Measurements from ENCODE around the gene NET1.
"Not testable (repeated sequence)": the region's sequence is repeated elsewhere in the genome, so short reads cannot be mapped to it uniquely, and the experiment has no call there.

NET1 gene

DNA sequence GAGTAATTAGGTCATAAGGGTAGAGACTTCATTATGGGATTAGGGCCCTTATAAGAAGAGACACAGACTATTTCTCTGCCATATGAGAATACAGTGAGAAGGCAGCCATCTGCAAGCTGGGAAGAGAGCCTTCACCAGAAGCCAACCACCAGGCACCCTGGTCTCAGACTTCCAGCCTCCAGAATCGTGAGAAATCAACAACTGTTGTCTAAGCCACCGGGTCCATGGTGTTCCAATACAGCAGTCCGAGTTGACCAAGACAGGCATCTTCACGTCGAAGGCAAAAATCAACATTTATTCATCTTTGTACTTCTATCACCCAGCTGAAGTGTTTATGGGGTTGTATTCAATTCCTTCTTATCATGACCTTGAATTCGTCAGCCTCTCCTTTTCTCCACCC lies 13.0 kb upstream of the NET1 start:
- no peak for TF ChIP-seq SUZ12 (IDR thresholded peaks at IDR 0.05; ENCODE audit: extremely low read depth, insufficient read depth, insufficient read length)
- no peak for TF ChIP-seq ZNF274 (IDR thresholded peaks at IDR 0.05; ENCODE audit: low read depth, low read length)
- no peak for TF ChIP-seq YY1 (IDR thresholded peaks at IDR 0.05; ENCODE audit: insufficient read depth, insufficient read length)
- no peak overlapping the region for H3K4me3 ChIP-seq (ENCODE audit: insufficient read length, low read depth)
- no peaks in the 10 kb centered on the region for H3K36me3 ChIP-seq (ENCODE audit: insufficient read depth, insufficient read length, low read length)
- H3K9me3 ChIP-seq (ENCODE audit: insufficient read depth, low read length) = no peaks in the 10 kb centered on the region
- H3K4me1 ChIP-seq (ENCODE audit: insufficient read depth, insufficient read length) = no peaks in the 10 kb centered on the region
- no peak for DNase-seq (ENCODE audit: low read depth, low spot score)
- no peaks in the 10 kb centered on the region for H3K27me3 ChIP-seq (ENCODE audit: insufficient read depth, insufficient read length)
- no peak overlapping the region for H3K9ac ChIP-seq (ENCODE audit: insufficient read length, low read depth)

GRCh38 chr10:5400468-5401240 lies 11.7 kb upstream of the NET1 start:
- H3K4me3 ChIP-seq (ENCODE audit: insufficient read length, low read depth) = no peak overlapping the region
- DNase-seq (ENCODE audit: low read depth, low spot score) = no peak

DNA sequence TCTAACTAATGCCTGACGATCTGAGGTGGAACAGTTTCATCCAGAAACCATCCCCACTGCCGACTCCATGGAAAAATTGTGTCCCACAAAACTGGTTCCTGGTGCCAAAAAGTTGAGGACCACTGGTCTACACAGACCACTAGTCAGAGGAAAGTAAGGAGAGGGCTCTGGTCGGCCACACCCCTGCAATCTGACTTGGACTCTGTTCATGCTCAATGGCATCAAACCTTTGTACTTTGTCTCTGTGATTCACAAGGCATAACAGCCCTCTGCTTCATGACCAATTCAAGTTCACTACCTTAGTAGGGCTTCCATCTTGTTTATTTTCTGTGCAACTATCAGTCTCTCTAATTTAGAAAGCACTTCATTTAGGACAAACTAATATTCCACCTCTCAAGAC lies 9.6 kb upstream of the NET1 start:
- TF ChIP-seq SUZ12 (IDR thresholded peaks at IDR 0.05; ENCODE audit: extremely low read depth, insufficient read depth, insufficient read length) (no peak), YY1 (IDR thresholded peaks at IDR 0.05; ENCODE audit: insufficient read depth, insufficient read length) (no peak)
- Histone ChIP-seq H3K4me1 (ENCODE audit: insufficient read depth, insufficient read length) (no peaks in the 10 kb centered on the region), H3K9ac (ENCODE audit: insufficient read length, low read depth) (no peak overlapping the region), H3K4me3 (ENCODE audit: insufficient read length, low read depth) (no peak overlapping the region), H3K36me3 (ENCODE audit: insufficient read depth, insufficient read length, low read length) (no peaks in the 10 kb centered on the region), H3K27me3 (ENCODE audit: insufficient read depth, insufficient read length) (no peaks in the 10 kb centered on the region), H3K9me3 (ENCODE audit: insufficient read depth, low read length) (peaks cover 9% of the 10 kb centered on the region)
- no peak for DNase-seq (ENCODE audit: low read depth, low spot score)

More at GRCh38 chr10:5400468-5401240, 11.7 kb upstream of the NET1 start:
- no peaks in the 10 kb centered on the region for H3K36me3 ChIP-seq (ENCODE audit: insufficient read depth, insufficient read length, low read length)
- H3K9me3 ChIP-seq (ENCODE audit: insufficient read depth, low read length) = no peaks in the 10 kb centered on the region
- H3K27me3 ChIP-seq (ENCODE audit: insufficient read depth, insufficient read length) = no peaks in the 10 kb centered on the region
- H3K4me1 ChIP-seq (ENCODE audit: insufficient read depth, insufficient read length) = no peaks in the 10 kb centered on the region
- H3K9ac ChIP-seq (ENCODE audit: insufficient read length, low read depth) = no peak overlapping the region
- no peak for TF ChIP-seq YY1 (IDR thresholded peaks at IDR 0.05; ENCODE audit: insufficient read depth, insufficient read length)
- TF ChIP-seq ZNF274 (IDR thresholded peaks at IDR 0.05; ENCODE audit: low read depth, low read length) = no peak
- no peak for TF ChIP-seq SUZ12 (IDR thresholded peaks at IDR 0.05; ENCODE audit: extremely low read depth, insufficient read depth, insufficient read length)

GRCh38 chr10:5404208-5405041 lies 7.9 kb upstream of the NET1 start, which contains the start of gene TUBAL3:
Gene TUBAL3 (minus strand): TSS chr10:5404828. CDS start chr10:5404792, 36 bp downstream.
- TF ChIP-seq SUZ12 (IDR thresholded peaks at IDR 0.05; ENCODE audit: extremely low read depth, insufficient read depth, insufficient read length) (no peak), ZNF274 (IDR thresholded peaks at IDR 0.05; ENCODE audit: low read depth, low read length) (no peak), YY1 (IDR thresholded peaks at IDR 0.05; ENCODE audit: insufficient read depth, insufficient read length) (no peak)

DNA sequence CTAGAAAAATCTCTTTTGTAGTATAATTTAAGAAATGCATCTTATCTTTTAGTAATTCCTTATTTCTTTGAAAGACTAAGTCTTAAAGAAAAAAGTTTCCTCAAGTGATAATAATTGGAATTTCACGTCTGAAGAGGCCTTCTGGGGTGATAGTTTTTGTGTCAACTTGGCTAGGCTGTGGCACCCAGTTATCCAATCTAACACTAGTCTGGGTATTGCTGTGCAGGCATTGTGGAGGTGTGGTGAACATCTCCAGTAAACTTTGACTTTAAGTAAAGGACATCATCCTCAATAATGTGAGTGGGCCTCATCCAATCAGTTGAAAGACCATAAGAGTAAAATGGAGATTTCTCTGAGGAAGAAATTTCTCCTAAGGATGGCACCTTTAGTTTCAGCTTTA lies 5.4 kb upstream of the NET1 start:
- Histone ChIP-seq H3K27me3 (ENCODE audit: insufficient read depth, insufficient read length) (no peaks in the 10 kb centered on the region), H3K4me3 (ENCODE audit: insufficient read length, low read depth) (no peak overlapping the region), H3K9ac (ENCODE audit: insufficient read length, low read depth) (no peak overlapping the region), H3K36me3 (ENCODE audit: insufficient read depth, insufficient read length, low read length) (no peaks in the 10 kb centered on the region), H3K4me1 (ENCODE audit: insufficient read depth, insufficient read length) (no peaks in the 10 kb centered on the region), H3K9me3 (ENCODE audit: insufficient read depth, low read length) (peaks cover 9% of the 10 kb centered on the region)
- TF ChIP-seq SUZ12 (IDR thresholded peaks at IDR 0.05; ENCODE audit: extremely low read depth, insufficient read depth, insufficient read length) = no peak
- TF ChIP-seq YY1 (IDR thresholded peaks at IDR 0.05; ENCODE audit: insufficient read depth, insufficient read length) = no peak
- no peak for TF ChIP-seq ZNF274 (IDR thresholded peaks at IDR 0.05; ENCODE audit: low read depth, low read length)
- no peak for DNase-seq (ENCODE audit: low read depth, low spot score)

More at GRCh38 chr10:5404208-5405041, 7.9 kb upstream of the NET1 start, which contains the start of gene TUBAL3:
- Histone ChIP-seq H3K27me3 (ENCODE audit: insufficient read depth, insufficient read length) (no peaks in the 10 kb centered on the region), H3K36me3 (ENCODE audit: insufficient read depth, insufficient read length, low read length) (no peaks in the 10 kb centered on the region), H3K4me1 (ENCODE audit: insufficient read depth, insufficient read length) (no peaks in the 10 kb centered on the region), H3K4me3 (ENCODE audit: insufficient read length, low read depth) (no peak within 1 kb of the TSS), H3K9me3 (ENCODE audit: insufficient read depth, low read length) (peaks cover 9% of the 10 kb centered on the region), H3K9ac (ENCODE audit: insufficient read length, low read depth) (no peak within 1 kb of the TSS)
- DNase-seq (ENCODE audit: low read depth, low spot score) = no peak

GRCh38 chr10:5410787-5411186 lies 1.6 kb upstream of the NET1 start:
- not testable (repeated sequence) for H3K4me3 ChIP-seq (ENCODE audit: insufficient read length, low read depth); H3K9me3 ChIP-seq (ENCODE audit: insufficient read depth, low read length)

GRCh38 chr10:5411941-5412276 lies 448 bp upstream of the NET1 start:
- Histone ChIP-seq H3K36me3 (ENCODE audit: insufficient read depth, insufficient read length, low read length) (peaks cover 3% of the 10 kb centered on the region), H3K27me3 (ENCODE audit: insufficient read depth, insufficient read length) (no peaks in the 10 kb centered on the region), H3K9ac (ENCODE audit: insufficient read length, low read depth) (peak overlapping the region; percentile 2), H3K4me1 (ENCODE audit: insufficient read depth, insufficient read length) (no peaks in the 10 kb centered on the region), H3K4me3 (ENCODE audit: insufficient read length, low read depth) (no peak overlapping the region), H3K9me3 (ENCODE audit: insufficient read depth, low read length) (peaks cover 5% of the 10 kb centered on the region)
- DNase-seq (ENCODE audit: low read depth, low spot score) = no peak
- TF ChIP-seq YY1 (IDR thresholded peaks at IDR 0.05; ENCODE audit: insufficient read depth, insufficient read length) (no peak), SUZ12 (IDR thresholded peaks at IDR 0.05; ENCODE audit: extremely low read depth, insufficient read depth, insufficient read length) (no peak), ZNF274 (IDR thresholded peaks at IDR 0.05; ENCODE audit: low read depth, low read length) (no peak)

More at GRCh38 chr10:5410787-5411186, 1.6 kb upstream of the NET1 start:
- H3K27me3 ChIP-seq (ENCODE audit: insufficient read depth, insufficient read length); H3K9ac ChIP-seq (ENCODE audit: insufficient read length, low read depth); DNase-seq (ENCODE audit: low read depth, low spot score); H3K36me3 ChIP-seq (ENCODE audit: insufficient read depth, insufficient read length, low read length); H3K4me1 ChIP-seq (ENCODE audit: insufficient read depth, insufficient read length): not testable (repeated sequence)

Measured in NT2/D1 (cell line).